GM13977 (cell line): Measurements from ENCODE around the gene EPN2.

Source experiments
- DNase-seq: peaks from one replicate; pipeline ENCODE4 v3.0.0; 2012; ENCODE audit warnings: low spot score
- CTCF ChIP-seq: IDR thresholded peaks from 2 replicates; pipeline ENCODE4 v1.5.1; 2012; ENCODE audit warnings: mild to moderate bottlenecking, control low read depth; ENCODE audit not compliant: insufficient read depth; ENCODE audit errors: extremely low read depth, missing control alignments
- in situ Hi-C: fragments of 300-500 bp; cut with MboI; formaldehyde crosslinking; loops from one replicate; pipeline ENCODE4 v1.12.0; 2022; ENCODE audit warnings: low sequenced_read_pairs, low pct_unique_long_range_greater_than_20kb, mixed read lengths, inconsistent platforms; ENCODE audit not compliant: unreplicated experiment

Gene EPN2

GRCh38 chr17:19380481-19381301 lies 143.5 kb downstream of the EPN2 start:
- in situ Hi-C loops = no loop called here
- no peak for TF ChIP-seq CTCF
- no peak for DNase-seq

GRCh38 chr17:19381361-19381740 lies 144.2 kb downstream of the EPN2 start:
- no peak for DNase-seq
- in situ Hi-C loops = no loop called here
- TF ChIP-seq CTCF = no peak

- no peak for TF ChIP-seq CTCF
- in situ Hi-C loops = no loop called here
- DNase-seq = no peak
Measured at GRCh38 chr17:19381741-19382444, 144.7 kb downstream of the EPN2 start.

- in situ Hi-C loops = no loop called here
- DNase-seq = no peak
- TF ChIP-seq CTCF = no peak
Measured at GRCh38 chr17:19382531-19383444, 145.6 kb downstream of the EPN2 start.

GRCh38 chr17:19383681-19384470 lies 146.7 kb downstream of the EPN2 start:
- no peak for DNase-seq
- no peak for TF ChIP-seq CTCF
- in situ Hi-C loops = no loop called here
